Measurements from ENCODE around the gene PPIF.

DNA sequence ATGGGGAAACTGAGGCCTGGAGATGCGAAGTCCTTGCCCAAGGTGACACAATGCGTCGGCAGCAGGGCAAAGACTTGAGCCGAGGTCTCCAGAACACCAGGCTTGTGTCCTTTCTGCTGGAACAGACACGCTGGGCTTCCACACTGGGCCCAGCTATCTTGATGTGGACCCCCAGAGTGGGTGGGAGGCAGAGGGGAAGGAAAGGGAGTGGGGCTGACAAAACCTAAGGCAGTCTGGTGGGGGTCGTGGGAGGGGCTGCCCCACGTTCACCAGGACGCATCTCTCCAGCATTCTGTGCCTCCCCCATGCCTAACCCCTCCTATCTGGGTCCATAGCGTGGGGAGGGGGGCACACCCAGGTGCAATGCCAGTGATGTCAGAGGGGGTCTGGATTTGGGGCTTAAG is 38.1 kb downstream of the PPIF start:
- TF ChIP-seq, protein P1, sequence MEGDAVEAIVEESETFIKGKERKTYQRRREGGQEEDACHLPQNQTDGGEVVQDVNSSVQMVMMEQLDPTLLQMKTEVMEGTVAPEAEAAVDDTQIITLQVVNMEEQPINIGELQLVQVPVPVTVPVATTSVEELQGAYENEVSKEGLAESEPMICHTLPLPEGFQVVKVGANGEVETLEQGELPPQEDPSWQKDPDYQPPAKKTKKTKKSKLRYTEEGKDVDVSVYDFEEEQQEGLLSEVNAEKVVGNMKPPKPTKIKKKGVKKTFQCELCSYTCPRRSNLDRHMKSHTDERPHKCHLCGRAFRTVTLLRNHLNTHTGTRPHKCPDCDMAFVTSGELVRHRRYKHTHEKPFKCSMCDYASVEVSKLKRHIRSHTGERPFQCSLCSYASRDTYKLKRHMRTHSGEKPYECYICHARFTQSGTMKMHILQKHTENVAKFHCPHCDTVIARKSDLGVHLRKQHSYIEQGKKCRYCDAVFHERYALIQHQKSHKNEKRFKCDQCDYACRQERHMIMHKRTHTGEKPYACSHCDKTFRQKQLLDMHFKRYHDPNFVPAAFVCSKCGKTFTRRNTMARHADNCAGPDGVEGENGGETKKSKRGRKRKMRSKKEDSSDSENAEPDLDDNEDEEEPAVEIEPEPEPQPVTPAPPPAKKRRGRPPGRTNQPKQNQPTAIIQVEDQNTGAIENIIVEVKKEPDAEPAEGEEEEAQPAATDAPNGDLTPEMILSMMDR (IDR thresholded peaks at IDR 0.05) = no peak
- no peak for TF ChIP-seq EZH2 (IDR thresholded peaks at IDR 0.05)

Measured in neural progenitor cell (in vitro differentiated cells).